CD4-positive, alpha-beta memory T cell (primary cell): Measurements from ENCODE around the gene COPZ2. TPM values are rescaled to one million over a fixed set of nuclear protein-coding genes. Genes with fewer than 3 reads are reported as not detected.
A peak's percentile ranks its signal among the peaks of the same experiment; 100 is the strongest.

ENCODE experiments used
- microRNA-seq: library from miRNA; unstranded; fragments of <30 nt; microRNA quantifications from one replicate; pipeline ENCODE4 v1.2.0, GENCODE V29; 2021; ENCODE audit warnings: borderline replicate concordance, borderline number of aligned reads, borderline microRNAs expressed, mixed read lengths
- polyA plus RNA-seq, 2 donors: library from polyadenylated mRNA; unstranded; fragments of 300-500 nt; fragmentation: Illumina TruSeq; gene quantifications; one replicate each; pipeline ENCODE4 v1.2.3, GENCODE V29; 2021
- total RNA-seq, 2 experiments: library from RNA; stranded (reverse); gene quantifications; one replicate each; pipeline ENCODE4 v1.2.3, GENCODE V29; 2021

The COPZ2 gene
- total and polyA plus RNA-seq, 4 experiments from 2014 or later, result 1.6 to 2.0 (median 1.9) TPM

Small RNAs within 50 kb of the gene (microRNA-seq; reads per million reads assigned to microRNA genes)
- 7.2 reads per million, percentile 33 among the genes with 10 or more reads in this experiment for gene MIR152

Other genes starting within 250 kb of the COPZ2 start
- gene OSBPL7, start 216.0 kb downstream of the COPZ2 start, total RNA-seq, result 10 to 100 TPM; 46.5 to 50.4 TPM
- gene OSBPL7, start 216.0 kb downstream of the COPZ2 start, polyA plus RNA-seq, result 1 to 10 TPM; 1.6 to 7.9 TPM
- gene MRPL10, start 206.3 kb downstream of the COPZ2 start, total RNA-seq, result 10 to 100 TPM; 39.6 to 41.4 TPM
- 10 to 100 TPM; 45.9 to 69.6 TPM for gene MRPL10, start 206.3 kb downstream of the COPZ2 start, polyA plus RNA-seq
- under 1 TPM; 0.23 to 0.69 TPM for gene LRRC46, start 206.1 kb downstream of the COPZ2 start, total RNA-seq
- not detected for gene LRRC46, start 206.1 kb downstream of the COPZ2 start, polyA plus RNA-seq
- gene SCRN2, start 196.5 kb downstream of the COPZ2 start, total RNA-seq, result 10 to 100 TPM; 26.4 to 30.5 TPM
- gene SCRN2, start 196.5 kb downstream of the COPZ2 start, polyA plus RNA-seq, result 10 to 100 TPM; 15.7 to 19.5 TPM
- not detected for gene SP6, start 186.6 kb downstream of the COPZ2 start, total RNA-seq
- gene SP6, start 186.6 kb downstream of the COPZ2 start, polyA plus RNA-seq, result not detected
- 10 to 100 TPM; 39.6 to 39.9 TPM for gene SP2, start 141.6 kb downstream of the COPZ2 start, total RNA-seq
- gene SP2, start 141.6 kb downstream of the COPZ2 start, polyA plus RNA-seq, result 10 to 100 TPM in 1 of 2 donors, 1 to 10 TPM in 1; 3.0 to 17.1 TPM
- gene PNPO, start 96.2 kb downstream of the COPZ2 start, total RNA-seq, result 10 to 100 TPM; 12.1 TPM
- gene PNPO, start 96.2 kb downstream of the COPZ2 start, polyA plus RNA-seq, result 10 to 100 TPM; 19.9 to 23.4 TPM
- not detected for gene PRR15L, start 79.9 kb downstream of the COPZ2 start, total RNA-seq
- gene PRR15L, start 79.9 kb downstream of the COPZ2 start, polyA plus RNA-seq, result under 1 TPM in 1 of 2 donors, not detected in 1; 0.11 TPM
- gene CDK5RAP3, start 66.7 kb downstream of the COPZ2 start, total RNA-seq, result 100 to 1,000 TPM; 340 to 343 TPM
- gene CDK5RAP3, start 66.7 kb downstream of the COPZ2 start, polyA plus RNA-seq, result 10 to 100 TPM; 75.1 to 99.2 TPM
- gene NFE2L1, start 10.6 kb upstream of the COPZ2 start, total RNA-seq, result 10 to 100 TPM; 53.5 to 62.5 TPM
- gene NFE2L1, start 10.6 kb upstream of the COPZ2 start, polyA plus RNA-seq, result 10 to 100 TPM in 1 of 2 donors, 1 to 10 TPM in 1; 2.9 to 16.2 TPM
- gene CBX1, start 63.7 kb upstream of the COPZ2 start, total RNA-seq, result 10 to 100 TPM; 33.9 to 37.1 TPM
- 10 to 100 TPM; 10.1 to 19.8 TPM for gene CBX1, start 63.7 kb upstream of the COPZ2 start, polyA plus RNA-seq
- 10 to 100 TPM; 20.8 to 22.0 TPM for gene SNX11, start 70.0 kb upstream of the COPZ2 start, total RNA-seq
- gene SNX11, start 70.0 kb upstream of the COPZ2 start, polyA plus RNA-seq, result 10 to 100 TPM; 17.9 to 18.1 TPM